HG03064 (cell line): ENCODE measurements around the gene ACOT11.

ENCODE experiments used
- ATAC-seq: cut with Tn5 transposase; IDR thresholded peaks from one replicate; pipeline ENCODE4 v1.9.1; 2021; ENCODE audit warnings: low read depth; ENCODE audit not compliant: unreplicated experiment

ACOT11 gene

GRCh38 chr1:54559771-54560231 lies 11.8 kb downstream of the ACOT11 start:
- ATAC-seq = no peak

- ATAC-seq = no peak
Measured at GRCh38 chr1:54564312-54565112, 16.5 kb downstream of the ACOT11 start.

- no peak for ATAC-seq
Measured at GRCh38 chr1:54565113-54565501, 17.1 kb downstream of the ACOT11 start.

GRCh38 chr1:54566438-54567141 lies 18.6 kb downstream of the ACOT11 start:
- no peak for ATAC-seq

GRCh38 chr1:54567961-54568360 lies 19.9 kb downstream of the ACOT11 start:
- no peak for ATAC-seq

GRCh38 chr1:54569339-54569738 lies 21.3 kb downstream of the ACOT11 start:
- ATAC-seq = no peak

- ATAC-seq = no peak
Measured at GRCh38 chr1:54570161-54570560, 22.1 kb downstream of the ACOT11 start.

- ATAC-seq = no peak
Measured at GRCh38 chr1:54571326-54571725, 23.3 kb downstream of the ACOT11 start.

GRCh38 chr1:54571803-54572541 lies 23.9 kb downstream of the ACOT11 start:
- no peak for ATAC-seq

GRCh38 chr1:54572542-54572850 lies 24.5 kb downstream of the ACOT11 start:
- no peak for ATAC-seq

GRCh38 chr1:54574158-54574778 lies 26.2 kb downstream of the ACOT11 start:
- no peak for ATAC-seq

- no peak for ATAC-seq
Measured at GRCh38 chr1:54575161-54575560, 27.1 kb downstream of the ACOT11 start.

GRCh38 chr1:54575605-54576290 lies 27.7 kb downstream of the ACOT11 start:
- ATAC-seq = no peak

GRCh38 chr1:54577612-54578011 lies 29.6 kb downstream of the ACOT11 start:
- no peak for ATAC-seq

GRCh38 chr1:54579337-54579781 lies 31.3 kb downstream of the ACOT11 start:
- no peak for ATAC-seq

GRCh38 chr1:54580856-54581550 lies 33.0 kb downstream of the ACOT11 start:
- no peak for ATAC-seq

GRCh38 chr1:54581621-54582035 lies 33.6 kb downstream of the ACOT11 start:
- no peak for ATAC-seq

GRCh38 chr1:54582566-54583306 lies 34.7 kb downstream of the ACOT11 start:
- no peak for ATAC-seq

- no peak for ATAC-seq
Measured at GRCh38 chr1:54583307-54583686, 35.3 kb downstream of the ACOT11 start.
